Stimulated activated CD4-positive, alpha-beta T cell treated with anti-CD3 and anti-CD28 coated beads, Interleukin-1b, Interleukin-23, amount 100 ng/mL, for 1 hour (primary cell): ENCODE results near the gene RTTN.

Experiments
- DNase-seq, 2 donors: peaks; one replicate each; pipeline ENCODE4 v3.0.0-alpha.2; 2020; ENCODE audit warnings: low read depth in 2 of 2

RTTN gene

DNA sequence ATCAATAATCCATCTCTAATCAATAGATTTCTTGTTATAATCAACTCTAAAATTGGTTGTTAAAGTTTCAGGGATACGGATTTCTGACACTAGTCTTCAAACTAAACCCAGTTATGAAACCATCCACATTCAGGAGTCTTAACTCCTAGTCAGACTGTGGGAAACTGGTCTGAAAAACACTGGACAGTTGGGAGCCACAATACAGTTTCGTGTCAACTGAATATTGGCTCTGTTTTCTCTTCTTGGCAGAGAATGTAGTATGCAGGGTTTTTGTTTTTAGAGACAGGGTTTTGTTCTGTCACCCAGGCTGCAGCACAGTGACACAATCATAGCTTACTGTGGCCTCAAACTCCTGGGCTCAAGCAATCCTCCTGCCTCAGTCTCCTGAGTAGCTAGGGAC, 123.1 kb downstream of the RTTN start:
- no peak for DNase-seq

GRCh38 chr18:70078106-70078505, 127.4 kb downstream of the RTTN start:
- DNase-seq, result no peak

DNA sequence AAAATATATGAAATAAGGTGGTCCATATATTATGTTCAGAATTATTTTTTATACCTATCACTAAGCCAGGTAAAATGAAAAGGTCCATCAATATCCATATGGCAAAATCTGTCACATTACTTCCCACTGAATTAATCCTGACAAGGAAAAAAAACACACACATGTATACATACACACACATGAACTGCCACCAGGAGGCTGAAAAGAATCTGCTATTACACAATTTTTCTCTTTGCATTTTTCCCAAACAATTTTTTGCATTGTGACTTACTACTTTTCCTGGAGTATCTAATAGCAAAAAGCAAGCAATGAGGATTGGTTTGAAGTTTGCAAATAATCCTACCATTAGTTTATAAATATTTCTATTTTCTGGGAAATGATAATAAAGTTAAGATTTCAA, 129.6 kb downstream of the RTTN start:
- DNase-seq, result no peak

- DNase-seq, result no peak
These were observed 131.4 kb downstream of the RTTN start for GRCh38 chr18:70074116-70074515.

GRCh38 chr18:70073432-70073831, 132.1 kb downstream of the RTTN start:
- no peak for DNase-seq

GRCh38 chr18:70072678-70073077, 132.8 kb downstream of the RTTN start:
- DNase-seq, result no peak

GRCh38 chr18:70069965-70070364, 135.5 kb downstream of the RTTN start:
- no peak for DNase-seq

DNA sequence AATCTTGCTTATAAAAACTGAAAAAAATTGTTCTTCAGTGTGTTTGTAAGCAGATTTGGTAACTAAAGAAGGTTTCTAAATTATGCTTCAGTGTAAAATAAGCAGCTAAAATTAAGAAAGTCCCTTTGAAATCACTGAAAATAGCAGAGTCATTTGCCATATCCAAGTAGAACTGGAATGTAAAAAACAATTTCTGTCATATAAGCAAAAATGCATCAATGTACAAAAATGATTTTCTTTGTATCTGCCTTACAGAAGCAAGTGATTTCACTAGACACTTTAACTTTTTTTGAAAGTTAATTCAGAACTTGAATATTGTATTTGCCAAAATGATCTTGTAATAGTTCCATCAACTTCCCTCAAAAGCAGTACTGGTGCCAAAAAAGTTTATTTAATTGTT, 136.1 kb downstream of the RTTN start:
- no peak for DNase-seq

- DNase-seq, result no peak
These were observed 136.5 kb downstream of the RTTN start for GRCh38 chr18:70068981-70069380.

DNA sequence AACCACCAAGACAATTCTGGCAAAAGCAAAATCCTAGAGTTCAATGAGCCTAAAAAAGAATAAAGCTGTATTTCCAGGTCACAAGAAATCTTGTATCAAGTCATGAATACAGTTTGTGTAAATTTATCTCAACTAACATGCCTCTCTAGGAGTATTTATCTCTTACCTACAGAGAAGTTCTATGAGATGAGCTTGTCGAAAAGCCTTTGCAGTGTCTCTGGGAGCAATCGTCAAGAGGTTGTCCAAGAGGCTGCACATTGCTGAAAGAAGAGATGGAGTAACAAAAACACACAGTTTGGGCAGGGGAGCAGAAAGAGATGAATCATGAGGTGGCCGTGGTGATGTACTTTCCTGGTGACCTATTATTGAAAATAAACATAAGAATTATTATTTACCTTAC, 145.8 kb downstream of the RTTN start:
- no peak for DNase-seq

DNA sequence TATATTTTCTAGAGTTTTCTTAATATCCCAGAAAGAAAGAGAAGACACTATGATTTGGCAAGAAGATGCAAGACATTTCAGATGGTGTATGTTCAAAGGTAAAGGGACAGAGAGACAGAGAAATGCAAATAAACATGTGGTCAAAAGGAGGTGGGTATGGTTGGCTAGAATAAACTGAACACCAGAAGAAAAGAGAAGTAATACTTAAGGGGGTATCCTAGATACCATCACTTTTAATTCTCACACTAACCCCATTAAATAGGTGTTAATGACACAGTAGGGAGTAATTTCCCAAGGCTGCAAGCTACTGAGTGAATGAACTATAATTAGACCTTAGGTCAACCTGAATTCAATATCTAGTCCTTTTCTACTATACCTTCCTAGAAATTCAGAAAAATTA, 146.6 kb downstream of the RTTN start:
- no peak for DNase-seq

DNA sequence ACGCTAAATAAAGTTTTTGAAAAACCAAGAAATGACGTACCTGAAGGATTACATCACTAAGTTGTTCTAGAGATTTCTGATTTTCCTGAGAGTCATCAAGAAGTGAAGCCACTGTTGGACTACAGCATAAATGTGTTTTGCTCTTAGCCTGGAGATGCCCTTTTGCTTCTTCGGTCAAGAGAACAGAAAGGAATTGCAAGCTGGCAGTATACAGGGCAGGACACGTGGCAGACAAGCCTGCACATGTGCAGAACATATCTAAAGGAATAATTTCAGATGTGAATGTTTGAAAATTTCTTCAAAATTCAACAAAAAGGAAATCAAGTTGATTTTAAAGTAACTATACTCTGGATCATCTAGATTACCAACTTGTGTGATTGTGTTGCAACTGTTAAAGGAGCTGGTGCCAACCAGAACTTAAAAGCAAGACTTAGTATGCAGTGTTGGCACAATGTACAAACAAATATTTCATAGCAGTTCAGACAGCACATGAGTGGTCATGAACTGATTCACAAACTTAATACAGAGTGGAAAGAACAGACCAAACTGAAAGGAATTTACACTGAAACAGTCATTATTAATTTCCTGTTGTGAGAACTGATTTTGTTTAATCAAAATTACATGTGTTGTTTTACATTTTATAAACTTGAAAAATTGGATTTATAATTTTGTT, 157.4 kb downstream of the RTTN start:
- no peak for DNase-seq

- DNase-seq, result no peak
These were observed 158.7 kb downstream of the RTTN start for GRCh38 chr18:70046796-70047195.

GRCh38 chr18:70046207-70046606, 159.3 kb downstream of the RTTN start:
- no peak for DNase-seq

GRCh38 chr18:70044632-70045031, 160.9 kb downstream of the RTTN start:
- no peak for DNase-seq

DNA sequence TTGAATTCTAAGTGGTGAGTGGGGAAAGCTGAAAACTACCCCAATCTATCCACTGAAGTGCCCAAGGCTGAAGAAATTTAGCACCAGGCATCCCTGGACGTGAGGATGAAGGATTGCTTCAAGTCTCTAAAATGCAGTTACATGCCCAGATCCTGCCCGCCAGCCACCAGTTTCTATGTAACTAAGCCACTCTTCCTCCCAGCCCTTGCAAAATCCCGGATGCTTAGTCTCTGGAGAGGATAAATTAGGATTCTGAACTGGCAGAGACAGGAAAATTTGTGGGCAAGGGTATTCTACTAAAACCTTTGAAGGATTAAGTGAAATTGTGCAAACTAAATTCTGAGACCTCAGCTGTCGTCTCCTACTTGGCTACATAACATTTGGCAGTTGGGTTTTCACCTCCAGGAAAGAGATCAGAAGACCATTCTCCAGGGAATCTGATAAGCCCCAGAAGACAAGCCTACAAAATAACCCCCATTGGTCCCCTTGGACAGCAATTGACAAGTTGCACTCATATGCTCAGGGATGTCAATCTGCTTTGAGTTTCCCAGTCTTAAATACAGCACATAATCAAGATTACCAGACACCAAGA, 163.9 kb downstream of the RTTN start:
- no peak for DNase-seq

- no peak for DNase-seq
These were observed 166.3 kb downstream of the RTTN start for GRCh38 chr18:70039186-70039585.

DNA sequence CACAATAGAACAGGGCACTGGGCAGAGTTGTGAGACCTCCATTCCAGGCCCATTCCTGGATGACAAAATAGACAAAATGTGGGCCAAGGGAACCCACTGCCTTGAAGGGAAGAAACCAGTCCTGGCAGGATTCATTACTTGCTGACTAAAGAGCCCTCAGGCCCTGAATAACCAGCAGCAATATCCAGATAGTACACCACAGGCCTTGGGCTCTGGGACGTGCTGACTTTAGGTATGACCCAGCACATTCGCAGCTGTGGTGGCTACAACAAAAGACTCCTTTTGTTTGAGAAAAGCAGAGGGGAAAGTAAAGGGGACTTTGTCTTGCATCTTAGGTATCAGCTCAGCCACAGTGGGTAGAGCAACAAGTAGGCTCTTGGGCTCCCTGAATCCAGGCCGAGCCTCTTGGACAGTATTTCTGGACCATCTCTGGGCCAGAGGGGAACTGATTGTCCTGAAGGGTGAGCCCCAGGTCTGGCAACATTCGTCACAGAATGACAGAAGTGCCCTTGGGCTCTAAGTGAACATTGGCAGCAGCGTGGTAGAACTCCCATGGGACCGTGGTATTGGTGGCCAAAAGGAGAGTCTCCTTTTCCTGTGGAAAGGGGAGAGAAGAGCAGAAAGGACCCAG, 167.9 kb downstream of the RTTN start:
- no peak for DNase-seq

DNA sequence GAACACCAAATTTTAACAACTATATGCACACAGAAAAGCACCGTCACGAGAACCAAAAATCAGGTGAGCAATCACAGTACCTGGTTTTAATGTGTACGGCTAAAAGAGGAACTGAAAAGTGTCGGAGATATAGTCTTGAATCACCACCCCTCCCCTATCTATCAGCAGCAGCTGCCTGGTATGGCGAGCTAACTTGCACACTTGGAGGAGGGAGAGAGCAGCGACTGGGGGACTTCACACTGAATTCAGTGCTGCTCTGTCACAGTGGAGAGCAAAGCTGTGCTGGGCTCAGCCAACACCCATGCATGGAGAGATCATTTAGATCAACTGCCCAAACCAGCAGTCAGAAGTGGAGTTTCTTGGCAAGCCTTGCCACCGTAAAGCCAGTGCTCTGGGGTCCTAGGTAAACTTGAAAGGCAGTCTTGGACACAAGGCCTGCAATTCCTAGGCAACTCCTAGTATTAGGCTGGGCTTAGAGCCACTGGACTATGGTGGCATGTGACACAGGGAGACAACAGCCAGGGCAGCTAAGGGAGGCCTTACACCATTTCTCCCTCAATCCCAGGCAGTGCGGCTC, 168.6 kb downstream of the RTTN start:
- DNase-seq, result no peak

DNA sequence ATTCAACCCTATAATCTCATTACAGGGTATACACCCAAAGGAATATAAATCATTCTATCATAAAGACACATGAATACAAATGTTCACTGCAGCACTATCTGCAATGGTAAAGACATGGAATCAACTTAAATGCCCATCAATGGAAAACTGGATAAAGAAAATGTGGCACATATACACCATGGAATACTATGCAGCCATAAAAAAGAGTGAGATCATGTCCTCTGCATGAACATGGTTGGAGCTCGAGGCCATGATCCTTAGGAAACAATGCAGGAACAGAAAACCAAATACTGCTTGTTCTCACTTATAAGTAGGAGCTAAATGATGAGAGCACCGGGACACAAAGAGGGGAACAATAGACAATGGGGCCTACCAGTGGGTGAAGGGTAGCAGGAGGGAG, 169.3 kb downstream of the RTTN start:
- no peak for DNase-seq

GRCh38 chr18:70031221-70031620, 174.3 kb downstream of the RTTN start:
- no peak for DNase-seq

- no peak for DNase-seq
These were observed 174.8 kb downstream of the RTTN start for GRCh38 chr18:70030728-70031127.

DNA sequence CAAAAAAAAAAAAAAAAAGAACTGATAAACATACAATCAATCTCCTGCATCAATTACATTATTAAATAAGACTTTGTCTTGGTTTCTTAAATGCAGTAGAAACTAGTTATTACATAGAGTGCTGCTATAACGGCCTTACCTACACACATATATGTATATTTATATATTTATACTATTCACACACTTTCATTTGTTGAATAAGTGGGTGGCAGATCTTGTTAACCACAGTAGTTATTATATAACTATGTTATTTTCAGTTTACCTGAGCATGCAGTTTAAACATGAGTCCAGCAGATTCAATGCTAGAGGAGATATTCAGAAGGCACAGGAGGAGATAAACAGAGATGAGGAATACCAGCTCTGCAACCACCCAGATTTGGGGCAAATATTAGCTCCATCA, 176.3 kb downstream of the RTTN start:
- DNase-seq, result no peak
